ENCODE measurements around the gene TMEM134.

Gene TMEM134

DNA sequence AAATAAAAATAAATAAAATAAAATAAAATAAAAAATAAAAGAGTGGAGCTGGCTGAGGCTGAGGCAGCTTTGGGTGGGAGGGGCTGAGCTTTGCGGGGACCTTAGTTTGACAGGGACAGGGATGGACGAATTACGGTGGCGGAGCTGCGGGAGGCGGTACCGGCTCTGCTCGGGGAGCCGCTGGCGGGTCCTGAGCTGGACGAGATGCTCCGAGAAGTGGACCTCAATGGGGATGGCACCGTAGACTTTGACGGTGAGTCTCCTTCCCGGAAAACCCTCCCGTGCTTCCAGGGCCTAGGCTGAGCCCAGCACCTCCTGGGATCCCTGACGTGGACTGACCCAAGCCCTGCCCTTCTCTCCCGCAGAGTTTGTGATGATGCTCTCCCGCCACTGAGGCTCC is 10.8 kb downstream of the TMEM134 start:
- no peak for DNase-seq (ENCODE audit: low read depth)

DNA sequence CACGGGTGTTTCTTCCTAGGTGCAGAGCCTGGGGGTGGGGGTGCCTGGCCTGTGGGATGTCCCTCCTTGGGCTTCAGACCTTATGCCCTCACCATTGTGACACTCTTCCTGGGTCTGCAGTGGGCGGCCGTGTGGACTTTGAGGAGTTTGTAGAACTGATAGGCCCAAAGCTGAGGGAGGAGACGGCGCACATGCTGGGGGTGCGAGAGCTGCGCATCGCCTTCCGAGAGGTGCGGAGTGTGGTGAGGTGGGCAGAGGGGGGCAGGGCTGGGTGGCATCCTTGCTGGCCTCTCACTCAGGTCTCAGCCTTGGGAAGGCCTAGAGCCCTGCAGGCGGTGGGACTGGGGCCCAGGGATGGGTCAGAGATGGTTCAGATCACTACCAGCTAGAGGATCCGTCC is 11.6 kb downstream of the TMEM134 start:
- DNase-seq (ENCODE audit: low read depth) = no peak
- no peak overlapping the region for H3K4me3 ChIP-seq (ENCODE audit: low read depth, low read length)
- TF ChIP-seq, protein P1, sequence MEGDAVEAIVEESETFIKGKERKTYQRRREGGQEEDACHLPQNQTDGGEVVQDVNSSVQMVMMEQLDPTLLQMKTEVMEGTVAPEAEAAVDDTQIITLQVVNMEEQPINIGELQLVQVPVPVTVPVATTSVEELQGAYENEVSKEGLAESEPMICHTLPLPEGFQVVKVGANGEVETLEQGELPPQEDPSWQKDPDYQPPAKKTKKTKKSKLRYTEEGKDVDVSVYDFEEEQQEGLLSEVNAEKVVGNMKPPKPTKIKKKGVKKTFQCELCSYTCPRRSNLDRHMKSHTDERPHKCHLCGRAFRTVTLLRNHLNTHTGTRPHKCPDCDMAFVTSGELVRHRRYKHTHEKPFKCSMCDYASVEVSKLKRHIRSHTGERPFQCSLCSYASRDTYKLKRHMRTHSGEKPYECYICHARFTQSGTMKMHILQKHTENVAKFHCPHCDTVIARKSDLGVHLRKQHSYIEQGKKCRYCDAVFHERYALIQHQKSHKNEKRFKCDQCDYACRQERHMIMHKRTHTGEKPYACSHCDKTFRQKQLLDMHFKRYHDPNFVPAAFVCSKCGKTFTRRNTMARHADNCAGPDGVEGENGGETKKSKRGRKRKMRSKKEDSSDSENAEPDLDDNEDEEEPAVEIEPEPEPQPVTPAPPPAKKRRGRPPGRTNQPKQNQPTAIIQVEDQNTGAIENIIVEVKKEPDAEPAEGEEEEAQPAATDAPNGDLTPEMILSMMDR (IDR thresholded peaks at IDR 0.05; ENCODE audit: control insufficient read depth, extremely low read depth, insufficient read depth) = no peak

More for the DNA sequence above, 10.8 kb downstream of the TMEM134 start:
- no peak overlapping the region for H3K4me3 ChIP-seq (ENCODE audit: low read depth, low read length)
- TF ChIP-seq, protein P1 (IDR thresholded peaks at IDR 0.05; ENCODE audit: control insufficient read depth, extremely low read depth, insufficient read depth) = no peak

DNA sequence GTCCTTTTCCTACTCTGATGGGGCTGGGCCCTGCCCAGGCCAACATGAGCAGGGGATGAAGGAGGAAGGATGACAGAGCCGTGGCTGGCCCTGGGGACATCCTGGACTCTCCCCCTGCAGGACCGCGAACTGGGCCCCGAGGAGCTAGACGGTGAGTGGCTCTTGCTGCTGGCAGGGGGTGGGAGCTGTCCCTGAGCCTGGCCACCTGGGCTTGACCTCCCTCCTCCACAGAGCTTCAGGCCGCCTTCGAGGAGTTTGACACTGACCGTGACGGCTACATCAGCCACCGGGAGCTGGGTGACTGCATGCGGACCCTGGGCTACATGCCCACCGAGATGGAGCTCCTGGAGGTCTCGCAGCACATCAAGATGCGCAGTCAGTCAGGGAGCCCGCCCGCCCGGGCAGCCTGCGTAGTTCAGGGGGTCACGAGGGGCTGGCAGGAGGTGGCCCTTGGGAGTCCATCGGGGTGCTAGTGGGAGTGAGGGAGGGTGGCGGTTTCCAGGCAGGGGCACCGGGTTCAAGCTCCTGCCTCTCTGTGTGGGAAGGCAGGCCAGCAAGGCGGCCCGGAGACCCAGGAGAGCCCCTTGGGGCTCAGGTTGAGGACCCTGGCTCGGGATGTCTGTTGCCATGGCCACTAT is 12.9 kb downstream of the TMEM134 start:
- DNase-seq (ENCODE audit: low read depth) = no peak
- H3K4me3 ChIP-seq (ENCODE audit: low read depth, low read length) = no peak overlapping the region
- TF ChIP-seq, protein P1 (IDR thresholded peaks at IDR 0.05; ENCODE audit: control insufficient read depth, extremely low read depth, insufficient read depth) = no peak

DNA sequence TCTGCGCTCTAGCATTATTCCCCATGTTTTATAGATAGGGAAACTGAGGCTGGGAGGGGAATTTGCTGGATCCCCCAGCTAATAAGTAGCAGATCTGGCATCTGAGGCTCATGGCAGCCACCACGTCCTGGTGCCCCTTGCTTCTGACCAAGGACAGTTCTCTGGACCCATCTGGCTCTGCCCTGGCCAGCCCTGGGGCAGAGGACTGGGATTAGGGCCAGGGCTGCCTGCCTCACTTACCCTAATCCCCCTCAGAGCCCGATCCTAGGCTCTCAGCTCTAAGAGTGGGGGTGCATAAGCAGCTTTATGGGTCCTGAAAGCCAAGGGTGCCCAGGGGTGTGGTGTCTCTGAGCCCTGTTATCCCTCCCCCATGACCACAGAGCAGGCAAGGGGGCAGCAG is 14.0 kb downstream of the TMEM134 start, which contains the start of gene CABP4:
Gene CABP4, plus strand, starts transcription at position 301 of the 400 bp plus-strand sequence. Its CDS starts 70 bp downstream, at position 371.
- no peak within 1 kb of the TSS for H3K4me3 ChIP-seq (ENCODE audit: low read depth, low read length)
- TF ChIP-seq, protein P1 (IDR thresholded peaks at IDR 0.05; ENCODE audit: control insufficient read depth, extremely low read depth, insufficient read depth) = no peak
- DNase-seq (ENCODE audit: low read depth) = no peak

DNA sequence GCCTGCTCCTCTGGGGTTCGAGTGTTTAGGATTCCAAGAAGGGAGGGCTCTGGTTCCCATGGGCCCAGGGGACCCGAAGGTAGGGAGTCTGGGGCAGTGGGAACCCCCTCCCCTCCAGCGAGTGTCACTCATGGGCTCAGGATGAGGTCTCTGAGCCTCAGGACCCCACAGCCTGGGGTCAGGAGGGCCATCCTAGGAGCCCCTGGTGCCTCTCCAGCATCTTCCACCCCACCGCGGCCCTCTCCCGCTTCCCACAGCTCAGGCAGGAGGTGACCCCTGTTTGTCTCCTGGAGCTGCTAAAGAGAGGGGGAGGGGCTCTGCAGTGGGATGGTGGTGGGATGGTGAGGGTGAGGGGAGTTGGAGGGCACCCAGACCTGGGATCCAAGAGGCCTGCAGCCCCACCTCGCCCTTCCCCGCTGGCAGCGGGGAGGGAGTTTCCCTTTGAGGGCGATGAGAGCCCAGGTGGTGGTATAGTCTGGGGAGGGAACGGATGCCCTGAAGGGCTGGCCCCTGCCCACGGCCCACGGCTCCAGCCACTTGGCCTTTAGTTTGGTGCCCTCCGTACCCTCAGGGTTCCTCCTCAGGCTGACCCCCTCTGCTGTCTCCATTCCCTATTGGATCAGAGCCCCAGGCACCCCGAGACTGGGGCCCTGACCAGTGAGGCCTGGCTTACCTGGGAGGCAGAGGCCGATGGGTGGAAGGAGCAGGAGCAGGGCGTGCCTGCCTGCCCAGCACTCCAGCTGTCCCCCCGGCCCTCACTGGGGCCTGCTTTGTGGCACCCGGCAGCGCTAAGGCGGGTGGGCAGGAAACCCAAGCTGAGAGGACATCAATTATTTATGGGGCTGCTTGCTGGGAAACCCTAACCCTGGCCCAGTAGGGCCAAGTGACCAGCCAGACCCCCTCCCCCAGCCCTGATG is 15.0 kb downstream of the TMEM134 start:
- TF ChIP-seq, protein P1 (IDR thresholded peaks at IDR 0.05; ENCODE audit: control insufficient read depth, extremely low read depth, insufficient read depth) = no peak
- no peak for DNase-seq (ENCODE audit: low read depth)
- no peak overlapping the region for H3K4me3 ChIP-seq (ENCODE audit: low read depth, low read length)

DNA sequence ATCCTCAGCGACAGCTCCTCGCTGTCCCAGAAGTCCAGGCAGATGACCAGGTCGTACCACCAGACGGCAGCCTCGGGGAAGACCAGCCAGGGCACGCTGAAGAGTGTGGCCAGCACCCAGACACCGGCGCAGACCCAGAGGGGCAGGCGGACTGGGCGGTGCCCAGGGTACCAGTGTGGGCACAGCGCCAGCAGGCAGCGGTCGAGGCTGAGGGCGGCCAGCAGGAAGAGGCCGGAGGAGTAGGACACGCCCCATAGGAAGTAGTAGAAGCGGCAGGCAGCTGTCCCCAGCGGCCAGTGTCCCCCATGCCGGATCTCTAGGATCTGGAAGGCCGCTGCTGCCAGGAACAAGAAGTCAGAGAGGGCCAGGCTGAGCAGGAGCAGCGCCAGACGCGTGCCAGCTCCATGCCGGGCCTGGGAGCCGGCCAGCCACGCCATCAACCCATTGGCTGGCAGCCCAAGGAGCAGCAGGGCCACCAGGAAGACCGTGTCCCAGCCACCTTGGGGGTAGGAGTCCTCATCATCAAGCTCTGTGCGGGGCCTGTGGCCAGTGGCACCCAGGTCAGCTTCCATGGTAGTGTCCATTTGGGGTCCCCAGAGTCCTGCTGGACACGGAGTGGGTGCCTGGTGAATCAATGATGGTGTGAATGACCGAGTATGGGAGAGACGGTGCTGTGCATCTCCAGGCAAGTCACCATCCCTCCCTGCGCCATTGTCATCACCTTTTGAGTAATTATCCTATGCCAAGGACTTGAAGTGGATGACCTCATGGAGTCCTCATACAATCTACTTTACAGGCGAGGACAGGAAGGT is 16.7 kb downstream of the TMEM134 start, which contains the start of gene GPR152:
Gene GPR152, minus strand, starts transcription at position 589 of the 812 bp plus-strand sequence. Its CDS starts 5 bp downstream, at position 584.
- no peak for DNase-seq (ENCODE audit: low read depth)
- TF ChIP-seq, protein P1 (IDR thresholded peaks at IDR 0.05; ENCODE audit: control insufficient read depth, extremely low read depth, insufficient read depth) = no peak
- 0 out of 2 replicates have a peak within 1 kb of the TSS, but pooled peaks have one; percentile 3 for H3K4me3 ChIP-seq (ENCODE audit: low read depth, low read length)

Data from LNCaP clone FGC (cell line).